GM12891 (cell line): Measurements from ENCODE around the gene SLC27A3. TPM values are rescaled to one million over a fixed set of nuclear protein-coding genes. Genes with fewer than 3 reads are reported as not detected.

Experiments
- DNase-seq: peaks from one replicate; pipeline ENCODE4 v3.0.0; 2011; ENCODE audit warnings: low spot score; ENCODE audit not compliant: insufficient read length
- FAIRE-seq: peaks from 2 replicates; lab custom pipeline; 2011; peaks lifted over from hg19 to GRCh38; lab: Jason Lieb, UNC
- PAX5 ChIP-seq: IDR thresholded peaks from 2 replicates; pipeline ENCODE4 v1.6.1; 2011; ENCODE audit warnings: low read length, moderate library complexity, mild to moderate bottlenecking; ENCODE audit not compliant: insufficient read depth, severe bottlenecking
- POLR2A ChIP-seq: IDR thresholded peaks from 2 replicates; pipeline ENCODE4 v1.6.1; 2011; ENCODE audit warnings: low read depth, low read length, control low read depth
- POLR2AphosphoS5 ChIP-seq: IDR thresholded peaks from 2 replicates; pipeline ENCODE4 v1.6.1; 2011; ENCODE audit warnings: low read depth, low read length, control low read depth
- POU2F2 ChIP-seq: IDR thresholded peaks from 2 replicates; pipeline ENCODE4 v1.6.1; 2011; ENCODE audit warnings: low read depth, mild to moderate bottlenecking, control low read depth, low read length, moderate library complexity
- SPI1 ChIP-seq: IDR thresholded peaks from 2 replicates; pipeline ENCODE4 v1.6.1; 2011; ENCODE audit warnings: low read depth, low read length, control low read depth
- TAF1 ChIP-seq: IDR thresholded peaks from 2 replicates; pipeline ENCODE4 v1.6.1; 2011; ENCODE audit warnings: low read depth, low read length, control low read depth
- polyA plus RNA-seq: library from polyadenylated mRNA; unstranded; fragments of >200 nt; gene quantifications from one replicate; pipeline ENCODE4 v1.2.1, GENCODE V29; 2012; ENCODE audit warnings: low read depth, missing spikeins, inconsistent platforms; ENCODE audit not compliant: missing spikeins

SLC27A3 gene
- 5.8 TPM for polyA plus RNA-seq

GRCh38 chr1:153774780-153775457 lies at the start of gene SLC27A3:
TSS of gene SLC27A3 (plus strand) at chr1:153775407. CDS start at chr1:153775498, 91 bp downstream.
- peak; percentile 48 for DNase-seq
- no peak for FAIRE-seq
- TF ChIP-seq SPI1 (no peak), POLR2A (no peak), TAF1 (no peak), PAX5 (no peak), POU2F2 (no peak), POLR2AphosphoS5 (no peak)

- TF ChIP-seq TAF1 (peak; percentile 94), POU2F2 (no peak), SPI1 (no peak; the same call in 1 of the 2 replicates), POLR2AphosphoS5 (peak; percentile 59; the same call in 1 of the 2 replicates), PAX5 (no peak), POLR2A (peak; percentile 79)
- DNase-seq (peak; percentile 95), FAIRE-seq (peak; percentile 98)
These were observed 47.5 kb upstream of the SLC27A3 start, which contains the start of gene INTS3 for GRCh38 chr1:153727463-153728304. TSS of gene INTS3 (plus strand) at chr1:153728050. CDS start at chr1:153728635, 585 bp downstream.

- DNase-seq (no peak), FAIRE-seq (peak; percentile 20)
- TF ChIP-seq POLR2AphosphoS5 = peak; percentile 39; the same call in 1 of the 2 replicates
- TF ChIP-seq SPI1 = no peak
These were observed 46.7 kb upstream of the SLC27A3 start for GRCh38 chr1:153728305-153729066.

GRCh38 chr1:153730468-153730988 lies 44.7 kb upstream of the SLC27A3 start:
- TF ChIP-seq PAX5 (no peak), POLR2AphosphoS5 (no peak), POU2F2 (no peak), SPI1 (no peak), POLR2A (no peak), TAF1 (no peak)
- no peak for DNase-seq
- FAIRE-seq = no peak

GRCh38 chr1:153733970-153734369 lies 41.2 kb upstream of the SLC27A3 start:
- DNase-seq (no peak), FAIRE-seq (no peak)
- TF ChIP-seq SPI1 (no peak), PAX5 (no peak), POU2F2 (no peak), POLR2AphosphoS5 (no peak), POLR2A (no peak)

GRCh38 chr1:153734396-153735089 lies 40.7 kb upstream of the SLC27A3 start:
- FAIRE-seq = no peak
- no peak for DNase-seq

GRCh38 chr1:153735090-153735420 lies 40.2 kb upstream of the SLC27A3 start:
- TF ChIP-seq TAF1 = no peak
- no peak for TF ChIP-seq PAX5
- TF ChIP-seq POLR2AphosphoS5 = no peak
- TF ChIP-seq SPI1 = no peak
- no peak for TF ChIP-seq POLR2A
- no peak for TF ChIP-seq POU2F2
- DNase-seq = no peak
- FAIRE-seq = no peak

More at GRCh38 chr1:153734396-153735089, 40.7 kb upstream of the SLC27A3 start:
- TF ChIP-seq PAX5 = peak; percentile 28
- TF ChIP-seq POLR2A = no peak
- no peak for TF ChIP-seq POU2F2

- no peak for DNase-seq
- TF ChIP-seq TAF1 (no peak), POLR2A (no peak), POLR2AphosphoS5 (no peak), SPI1 (no peak), PAX5 (no peak), POU2F2 (no peak)
- FAIRE-seq = no peak
These were observed 33.2 kb upstream of the SLC27A3 start for GRCh38 chr1:153741986-153742385.
